ENCODE data around the gene SEC14L5. TPM values are rescaled to one million over a fixed set of nuclear protein-coding genes. Genes with fewer than 3 reads are reported as not detected.

Gene SEC14L5
- total and polyA plus RNA-seq, 2 experiments from 2014 or later, result 2.6 to 5.9 TPM

DNA sequence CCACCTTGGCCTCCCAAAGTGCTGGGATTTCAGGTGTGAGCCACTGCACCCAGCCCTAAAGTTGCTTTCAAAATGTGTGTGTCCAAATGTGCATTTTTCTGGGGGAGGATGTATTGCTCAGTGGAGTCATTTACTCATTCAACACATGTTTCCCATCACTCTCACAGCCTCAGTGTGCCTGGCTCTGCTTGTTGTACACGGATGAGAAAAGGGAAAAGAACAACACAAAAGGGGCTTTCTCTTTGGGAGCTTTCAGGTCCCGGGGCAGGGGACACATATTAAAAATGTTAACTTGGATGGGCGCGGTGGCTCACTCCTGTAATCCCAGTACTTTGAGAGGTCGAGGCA is 19.5 kb upstream of the SEC14L5 start:
- ATAC-seq, result no peak
- Mint-ChIP-seq H3K36me3 (ENCODE audit: low read depth) (no peaks in the 10 kb centered on the region; the same call in 2 of the 3 replicates), H3K27me3 (ENCODE audit: insufficient read depth, low read depth, poor library complexity) (peaks cover 14% of the 10 kb centered on the region), H3K4me1 (peaks cover 26% of the 10 kb centered on the region), H3K9me3 (no peaks in the 10 kb centered on the region; the same call in 2 of the 3 replicates), H3K27ac (no peak overlapping the region), H3K4me3 (no peak overlapping the region)
- H3K36me3 ChIP-seq (ENCODE audit: insufficient read depth), result no peaks in the 10 kb centered on the region; the same call in 1 of the 2 replicates
- H3K27me3 ChIP-seq (ENCODE audit: insufficient read depth), result no peaks in the 10 kb centered on the region
- H3K79me2 ChIP-seq (replicated peaks; ENCODE audit: insufficient read depth), result no peaks in the 10 kb centered on the region
- H3K4me1 ChIP-seq (ENCODE audit: insufficient read depth), result peaks cover 22% of the 10 kb centered on the region
- no peak overlapping the region for H3K4me2 ChIP-seq
- H3K4me3 ChIP-seq, result no peak overlapping the region
- no peaks in the 10 kb centered on the region; the same call in 1 of the 2 replicates for H4K20me1 ChIP-seq (replicated peaks; ENCODE audit: insufficient read depth)
- DNase-seq (ENCODE audit: low spot score), result no peak
- H3F3A ChIP-seq (replicated peaks; ENCODE audit: low read depth), result peaks cover 19% of the 10 kb centered on the region; the same call in 1 of the 2 replicates
- no peak overlapping the region for H2AFZ ChIP-seq
- no peaks in the 10 kb centered on the region for H3K9me2 ChIP-seq (ENCODE audit: insufficient read depth)
- H3K27ac ChIP-seq (ENCODE audit: low read depth), result no peak overlapping the region
- TF ChIP-seq JUNB (IDR thresholded peaks at IDR 0.05; ENCODE audit: unreplicated experiment) (no peak), ETS1 (IDR thresholded peaks at IDR 0.05) (no peak), EZH2 (IDR thresholded peaks at IDR 0.05; ENCODE audit: low read depth, unreplicated experiment) (no peak), ZNF331 (CRISPR knock-in tag; IDR thresholded peaks at IDR 0.05; ENCODE audit: low read depth) (no peak), NANOG (IDR thresholded peaks at IDR 0.05; ENCODE audit: borderline replicate concordance) (no peak)

GRCh38 chr16:4940719-4941118 is 17.4 kb upstream of the SEC14L5 start:
- Mint-ChIP-seq H3K27me3 (ENCODE audit: insufficient read depth, low read depth, poor library complexity) (peaks cover 13% of the 10 kb centered on the region), H3K36me3 (ENCODE audit: low read depth) (no peaks in the 10 kb centered on the region; the same call in 2 of the 3 replicates), H3K4me3 (no peak overlapping the region), H3K9me3 (no peaks in the 10 kb centered on the region; the same call in 2 of the 3 replicates), H3K27ac (no peak overlapping the region), H3K4me1 (peaks cover 35% of the 10 kb centered on the region)
- no peaks in the 10 kb centered on the region for H3K9me2 ChIP-seq (ENCODE audit: insufficient read depth)
- peak overlapping the region; percentile 78; the same call in 1 of the 2 replicates for H2AFZ ChIP-seq
- H4K20me1 ChIP-seq (replicated peaks; ENCODE audit: insufficient read depth), result no peaks in the 10 kb centered on the region
- no peaks in the 10 kb centered on the region for H3K36me3 ChIP-seq (ENCODE audit: insufficient read depth)
- peaks cover 23% of the 10 kb centered on the region; the same call in 1 of the 2 replicates for H3F3A ChIP-seq (replicated peaks; ENCODE audit: low read depth)
- peak; percentile 46 for DNase-seq (ENCODE audit: low spot score)
- no peak overlapping the region for H3K4me3 ChIP-seq
- H3K27me3 ChIP-seq (ENCODE audit: insufficient read depth), result no peaks in the 10 kb centered on the region
- no peaks in the 10 kb centered on the region for H3K79me2 ChIP-seq (replicated peaks; ENCODE audit: insufficient read depth)
- ATAC-seq, result no peak
- peaks cover 29% of the 10 kb centered on the region for H3K4me1 ChIP-seq (ENCODE audit: insufficient read depth)
- no peak overlapping the region for H3K27ac ChIP-seq (ENCODE audit: low read depth)
- no peak overlapping the region for H3K4me2 ChIP-seq
- TF ChIP-seq ZNF331 (CRISPR knock-in tag; IDR thresholded peaks at IDR 0.05; ENCODE audit: low read depth) (no peak), ZNF462 (CRISPR knock-in tag; IDR thresholded peaks at IDR 0.05) (no peak), STAT1 (IDR thresholded peaks at IDR 0.05; ENCODE audit: unreplicated experiment) (no peak), ETS1 (IDR thresholded peaks at IDR 0.05) (no peak), EZH2phosphoT487 (IDR thresholded peaks at IDR 0.05; ENCODE audit: unreplicated experiment) (no peak), NANOG (IDR thresholded peaks at IDR 0.05; ENCODE audit: borderline replicate concordance) (no peak)
- TF ChIP-seq, protein P1, sequence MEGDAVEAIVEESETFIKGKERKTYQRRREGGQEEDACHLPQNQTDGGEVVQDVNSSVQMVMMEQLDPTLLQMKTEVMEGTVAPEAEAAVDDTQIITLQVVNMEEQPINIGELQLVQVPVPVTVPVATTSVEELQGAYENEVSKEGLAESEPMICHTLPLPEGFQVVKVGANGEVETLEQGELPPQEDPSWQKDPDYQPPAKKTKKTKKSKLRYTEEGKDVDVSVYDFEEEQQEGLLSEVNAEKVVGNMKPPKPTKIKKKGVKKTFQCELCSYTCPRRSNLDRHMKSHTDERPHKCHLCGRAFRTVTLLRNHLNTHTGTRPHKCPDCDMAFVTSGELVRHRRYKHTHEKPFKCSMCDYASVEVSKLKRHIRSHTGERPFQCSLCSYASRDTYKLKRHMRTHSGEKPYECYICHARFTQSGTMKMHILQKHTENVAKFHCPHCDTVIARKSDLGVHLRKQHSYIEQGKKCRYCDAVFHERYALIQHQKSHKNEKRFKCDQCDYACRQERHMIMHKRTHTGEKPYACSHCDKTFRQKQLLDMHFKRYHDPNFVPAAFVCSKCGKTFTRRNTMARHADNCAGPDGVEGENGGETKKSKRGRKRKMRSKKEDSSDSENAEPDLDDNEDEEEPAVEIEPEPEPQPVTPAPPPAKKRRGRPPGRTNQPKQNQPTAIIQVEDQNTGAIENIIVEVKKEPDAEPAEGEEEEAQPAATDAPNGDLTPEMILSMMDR (conservative IDR thresholded peaks at IDR 0.05; ENCODE audit: low read depth in 2 of 2), result no peak; a peak in 1 of 4 replicates
